Psoas muscle (tissue), 8 donors: ENCODE data around the gene FAM131C. TPM values are rescaled to one million over a fixed set of nuclear protein-coding genes. Genes with fewer than 3 reads are reported as not detected.
A peak's percentile ranks its signal among the peaks of the same experiment; 100 is the strongest.

Experiments
- ATAC-seq, 4 donors: fragments of 200-7000 bp; cut with Tn5 transposase; one replicate each; pipeline ENCODE4 v1.9.1; 2020; ENCODE audit warnings: moderate library complexity in 3 of 4, mild to moderate bottlenecking in 2 of 4
- DNase-seq, 2 donors: peaks; one replicate each; pipeline ENCODE4 v3.0.0-alpha.2; 2020
- H3K27ac ChIP-seq: fragments of 200-600 bp; one replicate; pipeline ENCODE4 v1.8.0; 2022
- H3K27me3 ChIP-seq, 3 donors: fragments of 200-600 bp in 1 of 3; one replicate each; pipeline versions ENCODE4 v1.6.1 to v1.8.0; 2013 to 2022; ENCODE audit warnings: low read length in 2 of 3, mild to moderate bottlenecking in 2 of 3, moderate library complexity in 1 of 3; ENCODE audit not compliant: insufficient read depth in 3 of 3
- H3K36me3 ChIP-seq, 2 donors: fragments of 200-600 bp in 1 of 2; one replicate each; pipeline versions ENCODE4 v1.6.1 to v1.8.0; 2013 to 2022; ENCODE audit warnings: low read depth in 1 of 2, mild to moderate bottlenecking in 1 of 2, moderate library complexity in 1 of 2; ENCODE audit not compliant: insufficient read depth in 1 of 2
- H3K4me1 ChIP-seq: fragments of 200-600 bp; one replicate; pipeline ENCODE4 v1.8.0; 2022
- H3K4me3 ChIP-seq: fragments of 200-600 bp; one replicate; pipeline ENCODE4 v1.8.0; 2022; ENCODE audit warnings: mild to moderate bottlenecking
- H3K9me3 ChIP-seq: fragments of 200-600 bp; one replicate; pipeline ENCODE4 v1.8.0; 2022
- WGBS, 3 donors: extraction: QIAGEN DNeasy Blood & Tissue Kit; methylation state at CpG; one replicate each; pipeline versions ENCODE4 v1.1.6 to v1.1.7; 2013; 5-methylcytosine and 5-hydroxymethylcytosine counted together
- intact Hi-C, 2 donors: fragments of 100-400 bp; cut with DNase I; formaldehyde crosslinking; loops; one replicate each; pipeline versions ENCODE4 v1.11.0 to v1.14.2; 2022
- long read RNA-seq, 2 donors: library from polyadenylated mRNA; unstranded; transcript quantifications; one replicate each; pipeline ENCODE4 v2.0.0, GENCODE V29; 2021
- polyA plus RNA-seq, 3 donors: library from polyadenylated mRNA; stranded (reverse); fragments of 200-250 nt; gene quantifications; one replicate each; pipeline ENCODE4 v1.2.3, GENCODE V29; 2013
- total RNA-seq, 4 donors: library from RNA; stranded (reverse); fragmentation: NEBNext Ultra II Directional in 2 of 4; extraction: Animal tissue kit (Norgen Biotek cat#: 25700) in 2 of 4; gene quantifications; one replicate each; pipeline versions ENCODE4 v1.2.1 to v1.2.4, GENCODE V29; 2021 to 2023
- TF ChIP-seq, protein P1 (sequence below): fragments of 200-600 bp; IDR thresholded peaks from one replicate; pipeline ENCODE4 v1.8.0; 2022; ENCODE audit warnings: antibody characterized with exemption
- donor health status: healthy with polysubstance abuse.
- donor health status: DM: no; HTN: no; CAD: no; lungs with moderate emphysema.
- donor health status: Bipolar disorder and iron deficiency.
- donor health status: healthy.
- donor health status: DM: yes; HTN: yes; CAD: no.
- donor health status: DM: no; HTN: no; CAD: no.
- donor health status: DM: no; HTN: no; CAD: no.
- donor health status: DM: yes; HTN: yes; CAD: no.

Gene FAM131C, protein sequence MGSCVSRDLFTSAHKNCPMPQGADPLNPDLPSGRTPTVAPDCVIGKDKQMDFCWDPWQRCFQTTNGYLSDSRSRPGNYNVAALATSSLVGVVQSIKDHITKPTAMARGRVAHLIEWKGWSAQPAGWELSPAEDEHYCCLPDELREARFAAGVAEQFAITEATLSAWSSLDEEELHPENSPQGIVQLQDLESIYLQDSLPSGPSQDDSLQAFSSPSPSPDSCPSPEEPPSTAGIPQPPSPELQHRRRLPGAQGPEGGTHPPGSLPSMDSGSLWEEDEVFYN
- total RNA-seq = not detected
- under 1 TPM; 0.01 to 0.51 (median 0.06) TPM for polyA plus RNA-seq
- long read RNA-seq, donor 1 = 0 reads
- long read RNA-seq, donor 2 = 0 reads

DNA sequence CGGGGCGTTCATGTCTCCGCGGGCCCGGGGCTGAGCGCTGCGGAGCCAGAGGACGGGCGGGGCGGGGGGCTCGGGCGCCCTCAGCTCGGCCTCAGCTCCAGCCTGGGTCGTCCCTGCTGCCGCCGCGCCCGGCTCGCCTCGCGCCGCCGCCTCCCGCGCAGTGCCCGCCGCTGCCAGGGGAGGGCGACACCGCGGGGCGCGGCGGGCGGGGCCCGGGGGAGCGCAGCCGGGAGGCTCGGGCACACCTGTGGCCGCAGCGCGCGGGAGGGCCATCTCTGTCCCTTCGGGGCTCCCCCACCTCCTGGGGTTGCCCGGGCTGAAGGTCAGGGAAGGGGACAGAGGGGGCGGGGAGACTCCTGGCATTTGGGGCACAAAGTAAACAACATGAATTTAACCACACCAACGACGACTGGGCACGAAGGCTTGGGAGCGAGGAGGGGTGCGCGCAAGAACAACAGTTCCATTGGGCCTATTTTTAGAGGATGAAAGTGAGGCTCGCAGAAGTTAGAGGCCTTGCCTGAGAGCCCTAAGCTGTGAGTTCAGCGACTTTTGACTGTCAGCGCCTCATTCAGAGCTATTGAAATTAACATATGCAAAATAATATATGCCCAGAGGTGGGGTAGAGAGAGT, at the start of gene FAM131C:
FAM131C (minus strand) TSS at position 162 of the 630 bp plus-strand sequence. CDS start 209 bp downstream, outside the sequence.
- no peak for DNase-seq
- peaks cover 0 to 18% (median 2%) of the 10 kb centered on the region in 3 donors for H3K27me3 ChIP-seq
- intact Hi-C loops = no loop called here
- H3K27ac ChIP-seq = no peak within 1 kb of the TSS
- no peaks in the 10 kb centered on the region for H3K36me3 ChIP-seq
- H3K4me3 ChIP-seq = peak within 1 kb of the TSS; percentile 52
- ATAC-seq = peak; percentile 25 to 61 (median 51)
- H3K9me3 ChIP-seq = no peaks in the 10 kb centered on the region
- H3K4me1 ChIP-seq = no peaks in the 10 kb centered on the region
- TF ChIP-seq, protein P1, sequence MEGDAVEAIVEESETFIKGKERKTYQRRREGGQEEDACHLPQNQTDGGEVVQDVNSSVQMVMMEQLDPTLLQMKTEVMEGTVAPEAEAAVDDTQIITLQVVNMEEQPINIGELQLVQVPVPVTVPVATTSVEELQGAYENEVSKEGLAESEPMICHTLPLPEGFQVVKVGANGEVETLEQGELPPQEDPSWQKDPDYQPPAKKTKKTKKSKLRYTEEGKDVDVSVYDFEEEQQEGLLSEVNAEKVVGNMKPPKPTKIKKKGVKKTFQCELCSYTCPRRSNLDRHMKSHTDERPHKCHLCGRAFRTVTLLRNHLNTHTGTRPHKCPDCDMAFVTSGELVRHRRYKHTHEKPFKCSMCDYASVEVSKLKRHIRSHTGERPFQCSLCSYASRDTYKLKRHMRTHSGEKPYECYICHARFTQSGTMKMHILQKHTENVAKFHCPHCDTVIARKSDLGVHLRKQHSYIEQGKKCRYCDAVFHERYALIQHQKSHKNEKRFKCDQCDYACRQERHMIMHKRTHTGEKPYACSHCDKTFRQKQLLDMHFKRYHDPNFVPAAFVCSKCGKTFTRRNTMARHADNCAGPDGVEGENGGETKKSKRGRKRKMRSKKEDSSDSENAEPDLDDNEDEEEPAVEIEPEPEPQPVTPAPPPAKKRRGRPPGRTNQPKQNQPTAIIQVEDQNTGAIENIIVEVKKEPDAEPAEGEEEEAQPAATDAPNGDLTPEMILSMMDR = peak; percentile 57
- WGBS, 3 donors = 2 to 9% (median 7%) methylated on average over 11 to 54 of the region's 54 CpGs

DNA sequence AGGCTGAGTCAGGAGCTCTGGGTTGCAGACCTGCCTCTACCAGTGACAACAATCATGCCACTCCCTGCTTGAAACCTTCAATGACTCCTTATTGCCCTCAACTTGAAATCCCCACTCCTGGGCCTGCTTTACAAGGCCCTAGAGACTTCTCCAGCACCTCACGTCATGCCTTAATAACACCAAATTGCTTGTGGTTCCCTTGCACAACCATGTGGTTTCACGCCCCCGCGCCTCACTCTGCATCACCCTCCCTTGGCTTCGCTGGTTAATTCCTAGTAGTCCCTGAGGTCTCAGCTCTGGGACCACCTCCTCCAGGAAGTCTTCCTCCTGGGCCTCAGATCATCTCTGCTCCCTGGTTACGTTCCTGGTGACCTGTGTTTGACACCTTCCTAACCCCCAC, 49.5 kb upstream of the FAM131C start:
- no peak overlapping the region for H3K27ac ChIP-seq
- DNase-seq = peak in 1 of 2 donors; percentile 46
- ATAC-seq = no peak
- no peaks in the 10 kb centered on the region for H3K9me3 ChIP-seq
- TF ChIP-seq, protein P1 = no peak
- H3K27me3 ChIP-seq = no peaks in the 10 kb centered on the region
- H3K36me3 ChIP-seq = peaks cover 0 to 16% of the 10 kb centered on the region in 2 donors
- 76 to 80% (median 78%) methylated on average over 6 of the region's 6 CpGs for WGBS, 3 donors
- no peaks in the 10 kb centered on the region for H3K4me1 ChIP-seq
- intact Hi-C loops = no loop called here
- H3K4me3 ChIP-seq = no peak overlapping the region

DNA sequence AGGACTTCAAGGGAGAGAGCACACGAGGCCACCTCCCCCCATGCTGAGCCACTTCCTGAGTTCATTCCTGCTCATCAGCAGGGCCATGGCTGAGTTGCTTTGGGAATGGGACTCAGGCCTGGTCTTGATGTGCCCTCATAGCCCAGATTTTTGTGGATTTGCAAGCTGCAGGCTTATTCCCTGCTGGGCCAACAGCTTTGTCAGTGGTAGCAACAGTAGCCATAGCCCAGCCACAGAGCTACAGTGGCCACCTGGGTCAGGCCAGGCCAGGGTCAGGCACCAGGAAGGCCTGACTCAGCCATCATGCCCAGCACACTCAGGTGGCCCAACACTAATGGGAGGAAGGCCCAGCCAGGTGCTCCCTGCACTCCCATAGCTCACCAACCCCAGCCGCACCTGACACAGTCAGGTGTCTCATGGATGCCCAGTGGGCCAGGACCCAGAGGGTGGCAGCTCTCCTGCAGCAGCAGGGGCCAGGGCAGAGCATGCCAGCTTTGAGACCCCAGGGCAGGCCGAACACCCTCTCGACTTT, 49.0 kb upstream of the FAM131C start:
- 78 to 88% (median 81%) methylated on average over 3 to 4 of the region's 4 CpGs for WGBS, 3 donors
- Histone ChIP-seq H3K9me3 (no peaks in the 10 kb centered on the region), H3K4me3 (no peak overlapping the region), H3K36me3 (peaks cover 0 to 12% of the 10 kb centered on the region in 2 donors), H3K4me1 (no peaks in the 10 kb centered on the region), H3K27me3 (no peaks in the 10 kb centered on the region), H3K27ac (no peak overlapping the region)
- TF ChIP-seq, protein P1 = no peak
- ATAC-seq (no peak), DNase-seq (peak in 1 of 2 donors; percentile 48)
- intact Hi-C loops = no loop called here

DNA sequence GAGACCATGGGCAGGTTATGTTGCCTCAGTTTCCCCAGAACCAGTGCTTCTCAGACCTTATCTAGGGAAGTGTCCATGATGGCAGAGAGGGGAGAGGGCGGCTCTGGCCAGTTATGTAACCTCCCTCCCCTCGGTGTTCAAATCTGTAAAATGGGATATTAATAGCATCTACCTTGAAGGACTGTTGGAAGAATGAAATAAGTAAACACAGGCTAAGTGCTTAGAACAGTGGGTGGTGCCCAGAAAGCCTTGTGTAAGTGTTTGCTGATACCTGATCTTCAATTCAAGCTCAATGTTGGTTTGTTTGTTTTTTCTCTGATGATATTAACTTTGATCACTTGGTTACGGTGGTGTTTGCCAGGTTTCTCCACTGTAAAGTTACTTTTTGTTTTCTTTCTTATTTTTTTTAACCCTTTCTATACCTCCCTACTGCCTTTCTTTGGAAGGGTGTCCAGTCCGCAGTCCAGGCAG, 47.5 kb upstream of the FAM131C start:
- H3K27ac ChIP-seq = no peak overlapping the region
- H3K4me3 ChIP-seq = no peak overlapping the region
- no peaks in the 10 kb centered on the region for H3K9me3 ChIP-seq
- 69 to 79% (median 78%) methylated on average over 4 of the region's 4 CpGs for WGBS, 3 donors
- no peaks in the 10 kb centered on the region for H3K4me1 ChIP-seq
- ATAC-seq (no peak), DNase-seq (no peak)
- TF ChIP-seq, protein P1 = no peak
- H3K27me3 ChIP-seq = no peaks in the 10 kb centered on the region
- H3K36me3 ChIP-seq = peaks cover 0 to 11% of the 10 kb centered on the region in 2 donors
- intact Hi-C loops = no loop called here
